RPMI8226 (cell line): ENCODE data around the gene MAGI1.
A peak's percentile ranks its signal among the peaks of the same experiment; 100 is the strongest.
"Not testable (repeated sequence)": the region's sequence is repeated elsewhere in the genome, so short reads cannot be mapped to it uniquely, and the experiment has no call there.

ENCODE experiments used
- DNase-seq: peaks from one replicate; pipeline ENCODE4 v3.0.0-alpha.2; 2015

MAGI1 gene

GRCh38 chr3:66037986-66038369, 740 bp downstream of the MAGI1 start:
- peak; percentile 25 for DNase-seq

GRCh38 chr3:66037330-66037985, 1.3 kb downstream of the MAGI1 start:
- peak; percentile 58 for DNase-seq

- no peak for DNase-seq
Measured at GRCh38 chr3:66036586-66037148, 2.1 kb downstream of the MAGI1 start.

- DNase-seq: no peak
Measured at GRCh38 chr3:66035763-66036477, 2.8 kb downstream of the MAGI1 start.

GRCh38 chr3:66033241-66034138, 5.2 kb downstream of the MAGI1 start:
- no peak for DNase-seq

GRCh38 chr3:66031102-66031698, 7.5 kb downstream of the MAGI1 start:
- no peak for DNase-seq

- no peak for DNase-seq
Measured at GRCh38 chr3:66029443-66029842, 9.3 kb downstream of the MAGI1 start.

GRCh38 chr3:66029014-66029413, 9.7 kb downstream of the MAGI1 start:
- DNase-seq: no peak

- DNase-seq: no peak
Measured at GRCh38 chr3:66028457-66028856, 10.3 kb downstream of the MAGI1 start.

- DNase-seq: not testable (repeated sequence)
Measured at GRCh38 chr3:66027099-66027498, 11.6 kb downstream of the MAGI1 start.

GRCh38 chr3:66023738-66024385, 14.9 kb downstream of the MAGI1 start:
- DNase-seq: no peak

GRCh38 chr3:66023229-66023628, 15.5 kb downstream of the MAGI1 start:
- DNase-seq: no peak

GRCh38 chr3:66021731-66022131, 17.0 kb downstream of the MAGI1 start:
- no peak for DNase-seq

GRCh38 chr3:66019896-66020295, 18.8 kb downstream of the MAGI1 start:
- DNase-seq: no peak

GRCh38 chr3:66018057-66019033, 20.4 kb downstream of the MAGI1 start:
- no peak for DNase-seq

- DNase-seq: no peak
Measured at GRCh38 chr3:66017591-66017990, 21.1 kb downstream of the MAGI1 start.

- no peak for DNase-seq
Measured at GRCh38 chr3:66017084-66017483, 21.6 kb downstream of the MAGI1 start.

- no peak for DNase-seq
Measured at GRCh38 chr3:66015841-66016240, 22.9 kb downstream of the MAGI1 start.

GRCh38 chr3:66014651-66015050, 24.1 kb downstream of the MAGI1 start:
- no peak for DNase-seq

GRCh38 chr3:66014056-66014455, 24.7 kb downstream of the MAGI1 start:
- DNase-seq: no peak

GRCh38 chr3:66012711-66013110, 26.0 kb downstream of the MAGI1 start:
- no peak for DNase-seq
